Mesendoderm (in vitro differentiated cells): ENCODE results near the gene ANAPC1.
"Not testable (repeated sequence)": the region's sequence is repeated elsewhere in the genome, so short reads cannot be mapped to it uniquely, and the experiment has no call there.

Experiments used
- DNase-seq: peaks from one replicate; pipeline ENCODE4 v3.0.0; 2013
- H2AK5ac ChIP-seq: 2 replicates; pipeline ENCODE4 v1.6.1; 2013; ENCODE audit warnings: low read length, inconsistent platforms
- H2BK120ac ChIP-seq: 2 replicates; pipeline ENCODE4 v1.6.1; 2013; ENCODE audit warnings: low read depth, mild to moderate bottlenecking, low read length, moderate library complexity, mixed read lengths
- H2BK15ac ChIP-seq: replicated peaks from 2 replicates; pipeline ENCODE4 v1.6.1; 2013; ENCODE audit warnings: low read depth, mild to moderate bottlenecking, moderate library complexity
- H2BK5ac ChIP-seq: 2 replicates; pipeline ENCODE4 v1.6.1; 2013; ENCODE audit warnings: low read length, inconsistent platforms
- H3K18ac ChIP-seq: 2 replicates; pipeline ENCODE4 v1.6.1; 2013; ENCODE audit warnings: mild to moderate bottlenecking, low read length, mixed read lengths
- H3K23ac ChIP-seq: one replicate; pipeline ENCODE4 v1.6.1; 2013; ENCODE audit warnings: low read length
- H3K27ac ChIP-seq: 2 replicates; pipeline ENCODE4 v1.5.1; 2013; ENCODE audit warnings: low read depth, mild to moderate bottlenecking, inconsistent platforms, low read length, moderate library complexity
- H3K27me3 ChIP-seq: 2 replicates; pipeline ENCODE4 v1.6.1; 2013; ENCODE audit warnings: low read length, control low read depth, mild to moderate bottlenecking, inconsistent platforms; ENCODE audit not compliant: insufficient read depth, poor library complexity
- H3K36me3 ChIP-seq: 2 replicates; pipeline ENCODE4 v1.6.1; 2013; ENCODE audit warnings: low read length, inconsistent platforms; ENCODE audit not compliant: control insufficient read depth, insufficient read depth
- H3K4ac ChIP-seq: one replicate; pipeline ENCODE4 v1.6.1; 2013; ENCODE audit warnings: low read depth, mild to moderate bottlenecking, low read length, moderate library complexity
- H3K4me1 ChIP-seq: 2 replicates; pipeline ENCODE4 v1.6.1; 2013; ENCODE audit warnings: low read depth, low read length, inconsistent platforms; ENCODE audit not compliant: control insufficient read depth
- H3K4me2 ChIP-seq: 2 replicates; pipeline ENCODE4 v1.6.1; 2013; ENCODE audit warnings: low read length
- H3K4me3 ChIP-seq: 2 replicates; pipeline ENCODE4 v1.5.1; 2013; ENCODE audit warnings: mild to moderate bottlenecking, low read length
- H3K56ac ChIP-seq: one replicate; pipeline ENCODE4 v1.6.1; 2013; ENCODE audit warnings: low read length
- H3K79me1 ChIP-seq: 2 replicates; pipeline ENCODE4 v1.6.1; 2013; ENCODE audit warnings: low read length, inconsistent platforms
- H3K79me2 ChIP-seq: 2 replicates; pipeline ENCODE4 v1.6.1; 2013; ENCODE audit warnings: mild to moderate bottlenecking, low read length; ENCODE audit not compliant: control insufficient read depth, insufficient read depth
- H3K9ac ChIP-seq: 2 replicates; pipeline ENCODE4 v1.6.1; 2013; ENCODE audit warnings: low read length, inconsistent platforms
- H4K5ac ChIP-seq: one replicate; pipeline ENCODE4 v1.6.1; 2013; ENCODE audit warnings: low read length
- H4K8ac ChIP-seq: one replicate; pipeline ENCODE4 v1.6.1; 2013; ENCODE audit warnings: low read depth, mild to moderate bottlenecking, control low read depth, low read length, moderate library complexity
- WGBS: extraction: QIAGEN DNeasy Blood & Tissue Kit; methylation state at CpG from one replicate; pipeline ENCODE4 v1.1.7; 2013; ENCODE audit warnings: low lambda C conversion rate, missing lambda C conversion rate; ENCODE audit not compliant: insufficient coverage; ENCODE audit errors: extremely low coverage; 5-methylcytosine and 5-hydroxymethylcytosine counted together

ANAPC1 gene

DNA sequence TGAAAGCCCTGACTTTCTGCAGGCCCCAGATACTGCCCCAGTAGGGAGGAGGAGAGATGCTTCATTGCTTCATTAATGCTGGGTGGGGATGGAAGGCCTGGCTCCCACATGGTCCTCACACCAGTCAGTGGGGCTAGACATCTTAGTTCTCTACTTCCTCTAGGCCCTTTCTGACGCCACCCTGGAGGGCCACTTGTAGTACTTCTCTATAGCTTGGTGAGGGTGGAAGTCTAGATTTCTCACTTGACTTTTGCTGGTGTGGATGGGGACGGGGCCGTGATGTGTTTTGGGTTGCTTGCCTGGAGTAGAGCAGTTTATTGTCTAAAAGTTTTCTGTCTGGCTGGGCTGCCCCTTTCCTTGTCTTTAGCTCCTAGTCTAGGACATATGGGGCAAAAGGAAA, 33.1 kb upstream of the ANAPC1 start:
- Histone ChIP-seq H2BK15ac (no peak overlapping the region), H3K4ac (no peak overlapping the region), H3K4me3 (no peak overlapping the region), H3K56ac (no peak overlapping the region), H4K8ac (no peak overlapping the region), H2BK5ac (no peak overlapping the region), H3K79me1 (peaks cover 13% of the 10 kb centered on the region), H2AK5ac (no peak overlapping the region), H3K9ac (no peak overlapping the region), H2BK120ac (no peak overlapping the region), H3K23ac (no peak overlapping the region), H3K4me1 (no peaks in the 10 kb centered on the region), H3K18ac (no peak overlapping the region), H3K36me3 (no peaks in the 10 kb centered on the region), H3K79me2 (peaks cover 2% of the 10 kb centered on the region), H3K27me3 (no peaks in the 10 kb centered on the region), H4K5ac (no peak overlapping the region), H3K27ac (no peak overlapping the region), H3K4me2 (no peak overlapping the region)
- WGBS = no CpG with 5 or more reads among the region's 3 CpGs
- no peak for DNase-seq

DNA sequence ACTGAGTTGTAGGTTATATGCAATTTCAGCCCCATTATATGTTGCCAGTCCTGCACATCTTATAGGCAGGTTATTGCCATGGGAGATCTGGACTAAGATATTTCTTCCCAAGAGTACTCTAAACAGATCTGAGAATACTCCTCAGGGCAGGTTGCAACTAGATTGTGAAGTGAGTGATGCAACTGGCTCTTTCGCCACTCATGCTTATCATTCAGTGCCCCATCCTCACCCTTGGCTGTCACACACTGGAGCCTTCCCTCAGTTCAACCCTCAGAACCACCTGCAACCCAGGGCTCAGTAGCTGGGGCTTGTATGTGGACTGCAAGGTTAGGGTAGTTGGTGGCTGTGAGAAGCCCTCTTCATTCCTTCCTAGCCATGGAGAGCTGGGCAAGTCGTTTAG, 28.6 kb upstream of the ANAPC1 start:
- no peak overlapping the region for H3K4me3 ChIP-seq
- H3K9ac ChIP-seq = no peak overlapping the region
- no peak overlapping the region for H2AK5ac ChIP-seq
- DNase-seq = no peak
- no peak overlapping the region for H2BK5ac ChIP-seq
- no peak overlapping the region for H3K23ac ChIP-seq
- H4K5ac ChIP-seq = no peak overlapping the region
- no peak overlapping the region for H3K4ac ChIP-seq
- H2BK15ac ChIP-seq = no peak overlapping the region
- peaks cover 8% of the 10 kb centered on the region for H3K4me1 ChIP-seq
- no peak overlapping the region for H3K4me2 ChIP-seq
- no peak overlapping the region for H2BK120ac ChIP-seq
- no peak overlapping the region for H3K27ac ChIP-seq
- no peak overlapping the region for H3K18ac ChIP-seq
- no peaks in the 10 kb centered on the region for H3K27me3 ChIP-seq
- H3K56ac ChIP-seq = no peak overlapping the region
- WGBS = no CpG with 5 or more reads among the region's 2 CpGs
- H3K79me1 ChIP-seq = peaks cover 17% of the 10 kb centered on the region
- no peaks in the 10 kb centered on the region for H3K36me3 ChIP-seq
- peaks cover 12% of the 10 kb centered on the region for H3K79me2 ChIP-seq
- no peak overlapping the region for H4K8ac ChIP-seq

DNA sequence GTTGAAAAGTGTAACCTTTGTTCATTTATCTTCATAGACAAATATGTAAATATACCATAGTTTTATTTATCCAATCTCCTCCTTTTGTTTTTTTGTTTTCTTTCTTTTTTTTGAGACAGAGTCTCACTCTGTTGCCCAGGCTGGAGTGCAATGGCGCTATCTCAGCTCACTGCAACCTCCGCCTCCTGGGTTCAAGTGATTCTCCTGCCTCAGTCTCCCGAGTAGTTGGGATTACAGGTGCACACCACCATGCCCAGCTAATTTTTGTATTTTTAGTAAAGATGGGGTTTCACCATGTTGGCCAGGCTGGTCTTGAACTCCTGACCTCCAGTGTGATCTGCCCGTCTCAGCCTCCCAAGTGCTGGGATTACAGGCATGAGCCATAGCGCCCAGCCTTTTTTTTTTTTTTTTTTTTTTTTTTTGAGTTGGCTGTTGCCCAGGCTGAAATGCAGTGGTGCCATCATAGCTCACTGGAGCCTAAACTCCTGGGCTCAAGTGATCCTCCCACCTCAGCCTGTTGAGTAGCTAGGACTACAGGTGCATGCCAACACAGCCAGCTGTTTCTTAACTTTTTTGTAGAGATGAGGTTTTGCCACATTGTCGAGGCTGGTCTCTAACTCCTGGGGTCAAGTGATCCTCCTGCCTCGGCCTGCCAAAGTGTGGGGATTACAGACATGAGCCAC, 27.4 kb upstream of the ANAPC1 start:
- H4K8ac ChIP-seq, H3K9ac ChIP-seq, H3K4me2 ChIP-seq, H3K27ac ChIP-seq, H3K18ac ChIP-seq, H4K5ac ChIP-seq, H3K4me3 ChIP-seq, H3K27me3 ChIP-seq, H3K4ac ChIP-seq, H2BK120ac ChIP-seq, DNase-seq, H2AK5ac ChIP-seq, H3K56ac ChIP-seq, H3K36me3 ChIP-seq, H3K23ac ChIP-seq, H2BK15ac ChIP-seq, H2BK5ac ChIP-seq: not testable (repeated sequence)
- Histone ChIP-seq H3K79me1 (peaks cover 20% of the 10 kb centered on the region), H3K4me1 (peaks cover 12% of the 10 kb centered on the region), H3K79me2 (peaks cover 17% of the 10 kb centered on the region)
- no CpG with 5 or more reads among the region's 7 CpGs for WGBS

DNA sequence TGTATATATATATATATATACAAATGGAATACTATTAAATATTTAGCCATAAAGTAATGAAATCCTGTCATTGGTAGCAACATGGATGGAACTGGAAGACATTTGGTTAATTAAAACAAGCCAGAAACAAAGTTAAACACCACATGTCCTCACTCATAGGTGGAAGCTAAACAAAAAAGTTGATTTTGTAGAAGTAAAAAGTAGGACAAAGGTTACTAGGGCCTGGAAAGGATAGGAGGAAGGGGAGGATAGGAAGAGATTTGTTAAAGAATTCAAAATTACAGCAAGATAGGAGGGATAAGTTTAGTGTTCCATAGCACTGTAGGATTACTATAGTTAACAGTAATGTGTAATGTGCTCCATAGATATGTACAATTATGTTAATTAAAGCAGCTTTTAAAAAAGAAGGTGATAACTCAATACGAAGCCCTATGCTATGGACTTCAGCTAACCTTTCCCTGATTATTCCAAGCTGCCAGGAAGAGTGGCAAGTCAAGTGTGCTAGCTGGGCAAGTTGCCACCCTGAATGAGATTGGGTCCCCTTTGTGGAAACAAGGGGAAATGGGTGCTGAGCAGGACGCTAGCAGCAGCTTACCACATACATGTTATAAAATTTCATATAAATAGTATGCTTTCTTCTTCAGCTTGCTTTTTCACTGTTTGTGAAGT, 26.8 kb upstream of the ANAPC1 start:
- H2AK5ac ChIP-seq = no peak overlapping the region
- no peak overlapping the region for H3K9ac ChIP-seq
- H3K18ac ChIP-seq = no peak overlapping the region
- peaks cover 18% of the 10 kb centered on the region for H3K4me1 ChIP-seq
- H3K56ac ChIP-seq = no peak overlapping the region
- no peaks in the 10 kb centered on the region for H3K36me3 ChIP-seq
- H3K4me3 ChIP-seq = no peak overlapping the region
- H3K23ac ChIP-seq = no peak overlapping the region
- DNase-seq = no peak
- H4K5ac ChIP-seq = no peak overlapping the region
- H2BK5ac ChIP-seq = no peak overlapping the region
- H2BK120ac ChIP-seq = no peak overlapping the region
- no CpG with 5 or more reads among the region's 2 CpGs for WGBS
- no peak overlapping the region for H3K27ac ChIP-seq
- H3K4ac ChIP-seq = no peak overlapping the region
- no peak overlapping the region for H3K4me2 ChIP-seq
- peaks cover 20% of the 10 kb centered on the region for H3K79me1 ChIP-seq
- peaks cover 17% of the 10 kb centered on the region for H3K79me2 ChIP-seq
- no peak overlapping the region for H2BK15ac ChIP-seq
- H4K8ac ChIP-seq = no peak overlapping the region
- H3K27me3 ChIP-seq = no peaks in the 10 kb centered on the region

DNA sequence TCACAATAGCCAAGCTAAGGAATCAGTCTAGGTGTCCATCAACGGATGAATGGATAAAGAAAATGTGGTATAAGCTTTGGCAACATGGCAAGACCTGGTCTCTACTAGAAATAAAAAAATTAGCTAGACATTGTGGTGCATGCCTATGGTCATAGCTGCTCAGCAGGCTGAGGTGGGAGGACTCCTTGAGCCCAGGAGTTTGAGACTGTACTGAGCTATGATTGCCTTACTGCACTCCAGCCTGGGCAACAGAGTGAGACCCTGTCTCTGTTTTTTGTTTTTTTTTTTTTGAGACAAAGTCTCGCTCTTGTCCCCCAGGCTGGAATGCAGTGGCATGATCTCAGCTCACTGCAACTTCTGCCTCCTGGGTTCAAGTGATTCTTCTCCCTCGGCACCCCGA, 26.0 kb upstream of the ANAPC1 start:
- H3K4me2 ChIP-seq, DNase-seq, H2BK120ac ChIP-seq, H3K18ac ChIP-seq, H2BK5ac ChIP-seq, H3K36me3 ChIP-seq, H2BK15ac ChIP-seq, H3K56ac ChIP-seq, H4K8ac ChIP-seq, H3K9ac ChIP-seq, H4K5ac ChIP-seq, H3K23ac ChIP-seq, H2AK5ac ChIP-seq, H3K4me3 ChIP-seq, H3K4ac ChIP-seq, H3K27ac ChIP-seq, H3K27me3 ChIP-seq: not testable (repeated sequence)
- peaks cover 20% of the 10 kb centered on the region for H3K79me1 ChIP-seq
- no CpG with 5 or more reads among the region's 4 CpGs for WGBS
- peaks cover 19% of the 10 kb centered on the region for H3K4me1 ChIP-seq
- H3K79me2 ChIP-seq = peaks cover 17% of the 10 kb centered on the region
